ENCODE results near the gene CCDC33.

CCDC33 gene

GRCh38 chr15:74307827-74308811, 72.0 kb downstream of the CCDC33 start:
- peak in 1 of 2 donors; percentile 62 for DNase-seq
- no peaks in the 10 kb centered on the region for H3K27me3 ChIP-seq (ENCODE audit: insufficient read depth, low read length)
- H3K79me2 ChIP-seq (ENCODE audit: control insufficient read depth, insufficient read depth, low read length, poor library complexity): no peaks in the 10 kb centered on the region
- WGBS (ENCODE audit: extremely low coverage, insufficient coverage, insufficient read length): no CpG with 5 or more reads among the region's 19 CpGs
- no peak overlapping the region for H3K4ac ChIP-seq (ENCODE audit: low read depth, low read length)
- H3K36me3 ChIP-seq (ENCODE audit: control insufficient read depth in 1 of 2, insufficient read depth in 2 of 2, low read length in 2 of 2): no peaks in the 10 kb centered on the region
- H3K4me3 ChIP-seq (ENCODE audit: low read depth, low read length): no peak overlapping the region
- no peak overlapping the region for H4K12ac ChIP-seq (ENCODE audit: low read depth, low read length)
- H3K23ac ChIP-seq (ENCODE audit: low read length): no peak overlapping the region
- H3K9me3 ChIP-seq (ENCODE audit: insufficient read depth, low read depth, low read length): peaks cover 3% of the 10 kb centered on the region
- no peaks in the 10 kb centered on the region for H3K4me1 ChIP-seq (ENCODE audit: control insufficient read depth in 1 of 2, insufficient read depth in 2 of 2, low read length in 2 of 2)
- no peak overlapping the region for H3K18ac ChIP-seq (ENCODE audit: low read length)
- no peak overlapping the region for H2BK12ac ChIP-seq (ENCODE audit: low read length)
- H3K9ac ChIP-seq (ENCODE audit: low read length): no peak overlapping the region
- no peaks in the 10 kb centered on the region for H3K79me1 ChIP-seq (ENCODE audit: low read length)
- H2AK5ac ChIP-seq (ENCODE audit: low read length): no peak overlapping the region
- H2BK120ac ChIP-seq (ENCODE audit: insufficient read depth, low read length, poor library complexity): no peak overlapping the region
- no peak overlapping the region for H3K4me2 ChIP-seq (ENCODE audit: low read length)
- no peak overlapping the region for H4K91ac ChIP-seq (ENCODE audit: low read depth, low read length)
- H3K27ac ChIP-seq (ENCODE audit: low read depth, low read length): no peak overlapping the region
- no peak overlapping the region for H2AFZ ChIP-seq (ENCODE audit: insufficient read depth, low read length, poor library complexity)
- H2BK5ac ChIP-seq (ENCODE audit: low read depth, low read length, poor library complexity): no peak overlapping the region
- H3K14ac ChIP-seq (ENCODE audit: low read length): no peak overlapping the region
- no peak overlapping the region for H4K8ac ChIP-seq (ENCODE audit: low read depth, low read length)

GRCh38 chr15:74311734-74312444, 75.8 kb downstream of the CCDC33 start:
- no peak overlapping the region for H4K12ac ChIP-seq (ENCODE audit: low read depth, low read length)
- H3K4me3 ChIP-seq (ENCODE audit: low read depth, low read length): no peak overlapping the region
- no peak overlapping the region for H2BK12ac ChIP-seq (ENCODE audit: low read length)
- H3K9me3 ChIP-seq (ENCODE audit: insufficient read depth, low read depth, low read length): peaks cover 3% of the 10 kb centered on the region
- no peak overlapping the region for H2BK120ac ChIP-seq (ENCODE audit: insufficient read depth, low read length, poor library complexity)
- H3K23ac ChIP-seq (ENCODE audit: low read length): no peak overlapping the region
- no peak overlapping the region for H2AK5ac ChIP-seq (ENCODE audit: low read length)
- H3K27ac ChIP-seq (ENCODE audit: low read depth, low read length): no peak overlapping the region
- H4K91ac ChIP-seq (ENCODE audit: low read depth, low read length): no peak overlapping the region
- no peak overlapping the region for H3K14ac ChIP-seq (ENCODE audit: low read length)
- DNase-seq: peak; percentile 70 to 84
- H3K9ac ChIP-seq (ENCODE audit: low read length): no peak overlapping the region
- no peak overlapping the region for H2BK5ac ChIP-seq (ENCODE audit: low read depth, low read length, poor library complexity)
- no peak overlapping the region for H4K8ac ChIP-seq (ENCODE audit: low read depth, low read length)
- peaks cover 0 to 7% of the 10 kb centered on the region in 2 experiments for H3K4me1 ChIP-seq (ENCODE audit: control insufficient read depth in 1 of 2, insufficient read depth in 2 of 2, low read length in 2 of 2)
- no peak overlapping the region for H3K4ac ChIP-seq (ENCODE audit: low read depth, low read length)
- H3K4me2 ChIP-seq (ENCODE audit: low read length): no peak overlapping the region
- whole genome bisulfite sequencing (ENCODE audit: extremely low coverage, insufficient coverage, insufficient read length): no CpG with 5 or more reads among the region's 13 CpGs
- H3K79me1 ChIP-seq (ENCODE audit: low read length): no peaks in the 10 kb centered on the region
- H2AFZ ChIP-seq (ENCODE audit: insufficient read depth, low read length, poor library complexity): no peak overlapping the region
- no peaks in the 10 kb centered on the region for H3K27me3 ChIP-seq (ENCODE audit: insufficient read depth, low read length)
- H3K18ac ChIP-seq (ENCODE audit: low read length): no peak overlapping the region
- H3K79me2 ChIP-seq (ENCODE audit: control insufficient read depth, insufficient read depth, low read length, poor library complexity): no peaks in the 10 kb centered on the region
- H3K36me3 ChIP-seq (ENCODE audit: control insufficient read depth in 1 of 2, insufficient read depth in 2 of 2, low read length in 2 of 2): no peaks in the 10 kb centered on the region

GRCh38 chr15:74312445-74313007, 76.4 kb downstream of the CCDC33 start:
- no peak overlapping the region for H4K8ac ChIP-seq (ENCODE audit: low read depth, low read length)
- no peaks in the 10 kb centered on the region for H3K27me3 ChIP-seq (ENCODE audit: insufficient read depth, low read length)
- H4K12ac ChIP-seq (ENCODE audit: low read depth, low read length): no peak overlapping the region
- no peak overlapping the region for H3K27ac ChIP-seq (ENCODE audit: low read depth, low read length)
- H3K36me3 ChIP-seq (ENCODE audit: control insufficient read depth in 1 of 2, insufficient read depth in 2 of 2, low read length in 2 of 2): no peaks in the 10 kb centered on the region
- no peak overlapping the region for H3K23ac ChIP-seq (ENCODE audit: low read length)
- H3K4me1 ChIP-seq (ENCODE audit: control insufficient read depth in 1 of 2, insufficient read depth in 2 of 2, low read length in 2 of 2): peaks cover under 1 to 7% of the 10 kb centered on the region in 2 experiments
- H3K9me3 ChIP-seq (ENCODE audit: insufficient read depth, low read depth, low read length): peaks cover 3% of the 10 kb centered on the region
- H3K14ac ChIP-seq (ENCODE audit: low read length): no peak overlapping the region
- H3K18ac ChIP-seq (ENCODE audit: low read length): no peak overlapping the region
- H3K9ac ChIP-seq (ENCODE audit: low read length): no peak overlapping the region
- DNase-seq: no peak
- no peaks in the 10 kb centered on the region for H3K79me2 ChIP-seq (ENCODE audit: control insufficient read depth, insufficient read depth, low read length, poor library complexity)
- H2BK12ac ChIP-seq (ENCODE audit: low read length): no peak overlapping the region
- WGBS (ENCODE audit: extremely low coverage, insufficient coverage, insufficient read length): no CpG with 5 or more reads among the region's 9 CpGs
- no peak overlapping the region for H2BK5ac ChIP-seq (ENCODE audit: low read depth, low read length, poor library complexity)
- H2AK5ac ChIP-seq (ENCODE audit: low read length): no peak overlapping the region
- H2BK120ac ChIP-seq (ENCODE audit: insufficient read depth, low read length, poor library complexity): no peak overlapping the region
- no peak overlapping the region for H2AFZ ChIP-seq (ENCODE audit: insufficient read depth, low read length, poor library complexity)
- no peak overlapping the region for H3K4me2 ChIP-seq (ENCODE audit: low read length)
- no peak overlapping the region for H3K4me3 ChIP-seq (ENCODE audit: low read depth, low read length)
- H3K79me1 ChIP-seq (ENCODE audit: low read length): no peaks in the 10 kb centered on the region
- no peak overlapping the region for H4K91ac ChIP-seq (ENCODE audit: low read depth, low read length)
- H3K4ac ChIP-seq (ENCODE audit: low read depth, low read length): no peak overlapping the region

GRCh38 chr15:74313889-74314288, 77.8 kb downstream of the CCDC33 start:
- H3K36me3 ChIP-seq (ENCODE audit: control insufficient read depth in 1 of 2, insufficient read depth in 2 of 2, low read length in 2 of 2): no peaks in the 10 kb centered on the region
- peaks cover 9 to 10% of the 10 kb centered on the region in 2 experiments for H3K4me1 ChIP-seq (ENCODE audit: control insufficient read depth in 1 of 2, insufficient read depth in 2 of 2, low read length in 2 of 2)
- peaks cover 2% of the 10 kb centered on the region for H3K79me1 ChIP-seq (ENCODE audit: low read length)
- H3K4ac ChIP-seq (ENCODE audit: low read depth, low read length): no peak overlapping the region
- H2AFZ ChIP-seq (ENCODE audit: insufficient read depth, low read length, poor library complexity): no peak overlapping the region
- no peak overlapping the region for H4K12ac ChIP-seq (ENCODE audit: low read depth, low read length)
- H2AK5ac ChIP-seq (ENCODE audit: low read length): no peak overlapping the region
- peaks cover 3% of the 10 kb centered on the region for H3K9me3 ChIP-seq (ENCODE audit: insufficient read depth, low read depth, low read length)
- no peak overlapping the region for H4K91ac ChIP-seq (ENCODE audit: low read depth, low read length)
- H2BK120ac ChIP-seq (ENCODE audit: insufficient read depth, low read length, poor library complexity): no peak overlapping the region
- H3K9ac ChIP-seq (ENCODE audit: low read length): no peak overlapping the region
- no peak overlapping the region for H3K14ac ChIP-seq (ENCODE audit: low read length)
- no peak overlapping the region for H3K27ac ChIP-seq (ENCODE audit: low read depth, low read length)
- H2BK5ac ChIP-seq (ENCODE audit: low read depth, low read length, poor library complexity): no peak overlapping the region
- H2BK12ac ChIP-seq (ENCODE audit: low read length): no peak overlapping the region
- no peak overlapping the region for H3K18ac ChIP-seq (ENCODE audit: low read length)
- H3K27me3 ChIP-seq (ENCODE audit: insufficient read depth, low read length): no peaks in the 10 kb centered on the region
- DNase-seq: no peak
- no peak overlapping the region for H3K23ac ChIP-seq (ENCODE audit: low read length)
- no peak overlapping the region for H4K8ac ChIP-seq (ENCODE audit: low read depth, low read length)
- WGBS (ENCODE audit: extremely low coverage, insufficient coverage, insufficient read length): no CpG with 5 or more reads among the region's 7 CpGs
- H3K79me2 ChIP-seq (ENCODE audit: control insufficient read depth, insufficient read depth, low read length, poor library complexity): no peaks in the 10 kb centered on the region
- H3K4me3 ChIP-seq (ENCODE audit: low read depth, low read length): no peak overlapping the region
- H3K4me2 ChIP-seq (ENCODE audit: low read length): no peak overlapping the region
